Measurements from ENCODE around the gene GAGE10.
"Not testable (repeated sequence)": the region's sequence is repeated elsewhere in the genome, so short reads cannot be mapped to it uniquely, and the experiment has no call there.

DNA sequence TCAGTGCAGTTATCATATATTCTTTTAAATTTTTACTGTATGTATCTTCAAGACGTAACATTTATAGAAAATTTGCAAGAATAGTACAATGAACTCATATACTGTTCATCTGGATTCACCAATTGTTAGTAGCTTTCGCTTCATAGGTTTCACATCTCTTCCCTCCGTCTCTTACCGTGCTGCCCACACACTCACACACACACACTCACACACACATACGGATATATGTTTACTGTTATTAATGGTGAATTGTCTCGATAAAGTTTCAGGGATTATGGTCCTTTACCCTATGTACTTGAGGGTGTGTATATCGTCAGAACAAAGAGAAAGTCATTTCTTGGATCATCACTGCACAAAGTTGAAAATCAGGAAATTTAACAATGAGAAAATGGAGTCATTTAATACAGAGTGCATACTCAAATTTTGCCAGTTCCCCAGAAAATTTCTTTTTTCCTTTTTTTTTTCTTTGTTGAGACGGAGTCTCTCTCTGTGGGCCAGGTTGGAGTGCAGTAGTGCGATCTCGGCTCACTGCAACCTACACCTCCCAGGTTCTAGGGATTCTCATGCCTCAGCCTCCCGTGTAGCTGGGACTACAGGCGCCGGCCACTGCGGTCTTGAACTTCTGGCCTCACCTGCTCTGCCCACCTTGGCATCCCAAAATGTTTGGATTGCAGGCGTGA is 41.2 kb downstream of the GAGE10 start:
- TF ChIP-seq, protein P1, sequence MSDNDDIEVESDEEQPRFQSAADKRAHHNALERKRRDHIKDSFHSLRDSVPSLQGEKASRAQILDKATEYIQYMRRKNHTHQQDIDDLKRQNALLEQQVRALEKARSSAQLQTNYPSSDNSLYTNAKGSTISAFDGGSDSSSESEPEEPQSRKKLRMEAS (CRISPR knock-in tag; IDR thresholded peaks at IDR 0.05) = not testable (repeated sequence)
- not testable (repeated sequence) for TF ChIP-seq ZNF138 (CRISPR knock-in tag; conservative IDR thresholded peaks at IDR 0.05); TCF7 (CRISPR knock-in tag; IDR thresholded peaks at IDR 0.05; ENCODE audit: low read depth); ZBTB21 (CRISPR knock-in tag; IDR thresholded peaks at IDR 0.05; ENCODE audit: borderline replicate concordance); NR3C1 (CRISPR knock-in tag; conservative IDR thresholded peaks at IDR 0.05; ENCODE audit: low read depth)
- TF ChIP-seq, protein P2, sequence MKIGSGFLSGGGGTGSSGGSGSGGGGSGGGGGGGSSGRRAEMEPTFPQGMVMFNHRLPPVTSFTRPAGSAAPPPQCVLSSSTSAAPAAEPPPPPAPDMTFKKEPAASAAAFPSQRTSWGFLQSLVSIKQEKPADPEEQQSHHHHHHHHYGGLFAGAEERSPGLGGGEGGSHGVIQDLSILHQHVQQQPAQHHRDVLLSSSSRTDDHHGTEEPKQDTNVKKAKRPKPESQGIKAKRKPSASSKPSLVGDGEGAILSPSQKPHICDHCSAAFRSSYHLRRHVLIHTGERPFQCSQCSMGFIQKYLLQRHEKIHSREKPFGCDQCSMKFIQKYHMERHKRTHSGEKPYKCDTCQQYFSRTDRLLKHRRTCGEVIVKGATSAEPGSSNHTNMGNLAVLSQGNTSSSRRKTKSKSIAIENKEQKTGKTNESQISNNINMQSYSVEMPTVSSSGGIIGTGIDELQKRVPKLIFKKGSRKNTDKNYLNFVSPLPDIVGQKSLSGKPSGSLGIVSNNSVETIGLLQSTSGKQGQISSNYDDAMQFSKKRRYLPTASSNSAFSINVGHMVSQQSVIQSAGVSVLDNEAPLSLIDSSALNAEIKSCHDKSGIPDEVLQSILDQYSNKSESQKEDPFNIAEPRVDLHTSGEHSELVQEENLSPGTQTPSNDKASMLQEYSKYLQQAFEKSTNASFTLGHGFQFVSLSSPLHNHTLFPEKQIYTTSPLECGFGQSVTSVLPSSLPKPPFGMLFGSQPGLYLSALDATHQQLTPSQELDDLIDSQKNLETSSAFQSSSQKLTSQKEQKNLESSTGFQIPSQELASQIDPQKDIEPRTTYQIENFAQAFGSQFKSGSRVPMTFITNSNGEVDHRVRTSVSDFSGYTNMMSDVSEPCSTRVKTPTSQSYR (CRISPR knock-in tag; IDR thresholded peaks at IDR 0.05) = not testable (repeated sequence)
- TF ChIP-seq, protein P3, sequence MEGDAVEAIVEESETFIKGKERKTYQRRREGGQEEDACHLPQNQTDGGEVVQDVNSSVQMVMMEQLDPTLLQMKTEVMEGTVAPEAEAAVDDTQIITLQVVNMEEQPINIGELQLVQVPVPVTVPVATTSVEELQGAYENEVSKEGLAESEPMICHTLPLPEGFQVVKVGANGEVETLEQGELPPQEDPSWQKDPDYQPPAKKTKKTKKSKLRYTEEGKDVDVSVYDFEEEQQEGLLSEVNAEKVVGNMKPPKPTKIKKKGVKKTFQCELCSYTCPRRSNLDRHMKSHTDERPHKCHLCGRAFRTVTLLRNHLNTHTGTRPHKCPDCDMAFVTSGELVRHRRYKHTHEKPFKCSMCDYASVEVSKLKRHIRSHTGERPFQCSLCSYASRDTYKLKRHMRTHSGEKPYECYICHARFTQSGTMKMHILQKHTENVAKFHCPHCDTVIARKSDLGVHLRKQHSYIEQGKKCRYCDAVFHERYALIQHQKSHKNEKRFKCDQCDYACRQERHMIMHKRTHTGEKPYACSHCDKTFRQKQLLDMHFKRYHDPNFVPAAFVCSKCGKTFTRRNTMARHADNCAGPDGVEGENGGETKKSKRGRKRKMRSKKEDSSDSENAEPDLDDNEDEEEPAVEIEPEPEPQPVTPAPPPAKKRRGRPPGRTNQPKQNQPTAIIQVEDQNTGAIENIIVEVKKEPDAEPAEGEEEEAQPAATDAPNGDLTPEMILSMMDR (IDR thresholded peaks at IDR 0.05) = not testable (repeated sequence)
- TF ChIP-seq, protein P4, sequence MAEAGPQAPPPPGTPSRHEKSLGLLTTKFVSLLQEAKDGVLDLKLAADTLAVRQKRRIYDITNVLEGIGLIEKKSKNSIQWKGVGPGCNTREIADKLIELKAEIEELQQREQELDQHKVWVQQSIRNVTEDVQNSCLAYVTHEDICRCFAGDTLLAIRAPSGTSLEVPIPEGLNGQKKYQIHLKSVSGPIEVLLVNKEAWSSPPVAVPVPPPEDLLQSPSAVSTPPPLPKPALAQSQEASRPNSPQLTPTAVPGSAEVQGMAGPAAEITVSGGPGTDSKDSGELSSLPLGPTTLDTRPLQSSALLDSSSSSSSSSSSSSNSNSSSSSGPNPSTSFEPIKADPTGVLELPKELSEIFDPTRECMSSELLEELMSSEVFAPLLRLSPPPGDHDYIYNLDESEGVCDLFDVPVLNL (CRISPR knock-in tag; IDR thresholded peaks at IDR 0.05; ENCODE audit: borderline replicate concordance, low read depth) = not testable (repeated sequence)
